Left cardiac atrium (tissue), 4 donors: ENCODE data around the gene MIX23. TPM values are rescaled to one million over a fixed set of nuclear protein-coding genes. Genes with fewer than 3 reads are reported as not detected.

Experiments used
- ATAC-seq, 2 donors: fragments of 200-7000 bp; cut with Tn5 transposase; one replicate each; pipeline ENCODE4 v1.9.1; 2020; ENCODE audit warnings: mild to moderate bottlenecking in 2 of 2, moderate library complexity in 2 of 2
- DNase-seq: peaks from one replicate; pipeline ENCODE4 v3.0.0-alpha.2; 2020
- intact Hi-C, 2 donors: fragments of 100-400 bp; cut with DNase I; formaldehyde crosslinking; loops; one replicate each; pipeline versions ENCODE4 v1.14.1 to v1.15.1; 2022 to 2023
- total RNA-seq, 2 donors: library from RNA; stranded (reverse); fragmentation: NEBNext Ultra II Directional; extraction: Animal tissue kit (Norgen Biotek cat#: 25700); gene quantifications; one replicate each; pipeline ENCODE4 v1.2.1, GENCODE V29; 2021
- donor health status: DM: no; HTN: yes; CAD: no.
- donor health status: DM: no; HTN: yes; CAD: no; lungs with severe emphysema.
- donor health status: DM: yes; HTN: yes; CAD: no.
- donor health status: Dilated cardiomyopathy.

MIX23 gene
- total RNA-seq, 2 donors from 2014 or later = 23.5 to 28.7 TPM

GRCh38 chr3:122357828-122358702, 25.0 kb downstream of the MIX23 start:
- no peak for DNase-seq
- intact Hi-C loops = no loop called here
- no peak for ATAC-seq

GRCh38 chr3:122356402-122356801, 26.6 kb downstream of the MIX23 start:
- intact Hi-C loops = no loop called here
- peak in 1 of 2 donors; percentile 51 for ATAC-seq
- DNase-seq = no peak

DNA sequence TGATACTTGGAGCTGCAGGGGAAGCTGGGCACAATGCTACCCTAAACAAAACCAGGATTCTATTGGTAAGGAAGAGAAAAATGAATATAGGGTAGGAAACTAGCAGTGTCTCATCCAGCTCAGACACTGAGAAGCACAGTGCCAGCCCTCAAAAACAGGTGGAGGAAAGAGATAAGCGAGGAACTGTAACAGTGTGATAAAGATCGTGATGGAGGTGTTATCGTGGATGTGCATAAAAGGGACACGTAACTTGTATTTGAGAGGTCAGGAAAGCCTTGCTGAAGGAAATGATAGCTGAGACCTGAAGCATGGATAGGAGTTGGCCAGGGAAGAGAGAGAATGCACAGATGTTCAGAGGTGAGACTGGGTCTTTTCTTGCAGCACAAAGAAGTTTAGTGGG, 27.4 kb downstream of the MIX23 start:
- intact Hi-C loops = no loop called here
- DNase-seq (no peak), ATAC-seq (no peak)

GRCh38 chr3:122353893-122354401, 29.1 kb downstream of the MIX23 start:
- ATAC-seq = no peak
- intact Hi-C loops = no loop called here
- no peak for DNase-seq

GRCh38 chr3:122353215-122353614, 29.8 kb downstream of the MIX23 start:
- ATAC-seq = peak; percentile 59 to 85

DNA sequence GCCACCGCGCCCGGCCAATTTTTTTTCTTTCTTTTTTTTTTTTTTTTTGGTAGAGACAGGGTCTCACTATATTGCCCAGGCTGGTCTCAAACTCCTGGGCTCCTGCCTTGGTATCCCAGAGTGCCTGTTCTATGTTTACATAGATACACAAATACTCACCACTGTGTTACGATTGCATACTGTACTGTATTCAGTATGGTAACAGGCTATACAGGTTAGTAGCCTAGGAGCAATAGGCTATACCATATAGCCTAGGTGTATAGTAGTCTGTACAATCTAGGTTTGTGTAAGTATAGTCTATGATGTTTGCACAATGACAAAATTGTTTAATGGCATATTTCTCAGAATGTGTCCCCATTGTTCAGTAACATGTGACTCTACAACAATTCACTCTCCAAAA, 31.4 kb downstream of the MIX23 start:
- intact Hi-C loops = no loop called here
- DNase-seq = no peak

More at GRCh38 chr3:122353215-122353614, 29.8 kb downstream of the MIX23 start:
- intact Hi-C loops = no loop called here
- DNase-seq = no peak

DNA sequence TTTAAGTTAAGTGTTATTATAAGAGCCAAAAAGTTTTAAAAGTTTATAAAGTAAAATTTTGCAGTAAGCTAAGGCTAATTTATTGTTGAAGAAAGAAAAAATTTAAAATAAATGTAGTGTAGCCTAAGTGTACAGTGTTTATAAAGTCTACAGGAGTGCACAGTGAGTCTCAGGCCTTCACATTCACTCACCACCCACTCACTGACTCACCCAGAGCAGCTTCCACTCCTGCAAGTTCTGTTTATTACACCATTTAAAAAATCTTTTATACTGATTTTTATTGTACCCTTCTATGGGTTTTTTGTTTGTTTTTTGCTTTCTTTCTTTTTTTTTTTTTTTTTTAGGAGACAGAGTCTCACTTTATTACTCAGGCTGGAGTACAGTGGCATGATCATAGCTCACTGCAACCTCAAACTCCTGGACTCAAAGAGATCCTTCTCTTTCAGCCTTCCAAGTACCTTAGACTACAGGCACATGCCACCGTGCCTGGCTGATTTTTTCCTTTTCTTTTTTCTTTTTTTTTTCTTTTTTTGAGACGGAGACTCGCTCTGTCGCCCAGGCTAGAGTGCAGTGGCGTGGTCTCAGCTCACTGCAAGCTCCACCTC, 32.1 kb downstream of the MIX23 start:
- intact Hi-C loops = no loop called here
- DNase-seq = no peak
- ATAC-seq = no peak

More for the DNA sequence above, 31.4 kb downstream of the MIX23 start:
- ATAC-seq = no peak

DNA sequence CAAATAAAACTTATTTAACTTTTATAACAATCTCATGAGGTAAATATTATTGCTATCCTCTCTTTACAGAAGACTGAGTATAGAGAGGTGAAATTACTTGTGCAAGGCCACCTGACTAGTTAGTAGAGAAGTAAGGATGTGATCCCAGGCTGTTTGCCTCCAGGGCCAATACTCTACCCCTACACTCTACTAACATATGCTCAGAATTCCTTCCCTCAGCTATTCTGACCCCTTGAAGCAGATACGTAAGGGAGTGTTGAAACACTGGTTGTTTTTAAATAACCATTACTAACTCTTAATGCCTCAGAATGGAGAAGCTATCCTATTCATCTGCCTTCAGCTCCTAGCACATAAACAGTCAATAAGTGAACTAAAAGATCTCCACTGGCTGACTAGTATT, 33.9 kb downstream of the MIX23 start:
- DNase-seq = no peak
- intact Hi-C loops = no loop called here
- ATAC-seq = no peak

DNA sequence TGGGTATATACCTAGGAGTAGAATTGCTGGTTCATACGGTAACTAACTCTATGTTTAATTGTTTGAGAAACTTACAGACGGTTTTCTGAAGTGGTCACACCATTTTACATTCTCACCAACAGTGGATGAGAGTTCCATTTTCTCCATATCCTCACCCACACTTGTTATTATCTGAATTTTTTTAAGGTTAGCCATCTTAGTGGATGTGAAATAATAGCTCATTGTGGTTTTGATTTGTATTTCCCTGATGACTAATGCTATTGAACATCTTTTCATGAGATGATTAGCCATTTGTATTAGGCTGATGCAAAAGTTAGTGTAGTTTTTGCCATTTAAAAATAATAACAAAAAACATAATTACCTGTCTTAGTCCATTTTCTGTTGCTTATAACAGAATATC, 39.4 kb downstream of the MIX23 start:
- DNase-seq (no peak), ATAC-seq (no peak)
- intact Hi-C loops = no loop called here

- ATAC-seq (no peak), DNase-seq (no peak)
- intact Hi-C loops = no loop called here
These were observed 40.2 kb downstream of the MIX23 start for GRCh38 chr3:122342803-122343202.

DNA sequence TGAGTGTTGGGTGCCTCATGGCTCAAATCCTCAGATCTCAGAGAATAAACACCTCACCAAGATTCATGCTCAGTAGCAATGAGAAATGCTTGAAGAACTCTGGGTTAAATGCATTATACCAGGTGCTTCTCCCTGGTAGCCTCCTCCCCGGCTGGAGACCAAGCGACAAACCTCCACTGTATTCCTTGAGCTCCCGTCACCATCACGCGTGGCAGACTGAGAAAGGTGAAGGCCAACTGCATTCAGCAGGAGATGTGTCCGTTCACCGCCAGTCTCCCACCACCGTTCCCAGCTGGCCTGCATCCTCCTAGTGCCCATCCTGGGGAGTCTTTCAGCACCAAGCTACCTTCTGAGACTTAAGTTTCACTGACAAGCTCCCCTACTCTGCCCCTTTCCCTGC, 50.5 kb downstream of the MIX23 start:
- ATAC-seq (no peak), DNase-seq (no peak)
- intact Hi-C loops = no loop called here

DNA sequence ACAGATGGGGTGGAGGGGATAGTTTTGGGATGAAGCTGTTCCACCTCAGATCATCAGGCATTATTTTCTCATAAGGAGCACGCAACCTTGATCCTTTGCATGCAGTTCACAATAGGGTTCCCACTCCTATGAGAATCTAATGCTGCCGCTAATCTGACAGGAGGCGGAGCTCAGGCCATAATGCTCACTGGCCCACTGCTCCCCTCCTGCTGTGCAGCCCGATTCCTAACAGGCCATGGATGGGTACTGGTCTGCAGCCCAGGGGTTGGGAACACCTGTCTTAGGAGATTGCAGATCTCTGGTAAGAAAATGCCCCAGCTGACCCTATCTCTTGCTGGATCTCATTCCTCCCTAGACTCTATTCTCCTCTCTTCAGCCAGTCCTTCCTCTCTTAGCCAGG, 51.1 kb downstream of the MIX23 start:
- no peak for ATAC-seq
- intact Hi-C loops = no loop called here
- DNase-seq = no peak

- intact Hi-C loops = no loop called here
- ATAC-seq (no peak), DNase-seq (no peak)
These were observed 57.3 kb downstream of the MIX23 start for GRCh38 chr3:122325769-122326168.

DNA sequence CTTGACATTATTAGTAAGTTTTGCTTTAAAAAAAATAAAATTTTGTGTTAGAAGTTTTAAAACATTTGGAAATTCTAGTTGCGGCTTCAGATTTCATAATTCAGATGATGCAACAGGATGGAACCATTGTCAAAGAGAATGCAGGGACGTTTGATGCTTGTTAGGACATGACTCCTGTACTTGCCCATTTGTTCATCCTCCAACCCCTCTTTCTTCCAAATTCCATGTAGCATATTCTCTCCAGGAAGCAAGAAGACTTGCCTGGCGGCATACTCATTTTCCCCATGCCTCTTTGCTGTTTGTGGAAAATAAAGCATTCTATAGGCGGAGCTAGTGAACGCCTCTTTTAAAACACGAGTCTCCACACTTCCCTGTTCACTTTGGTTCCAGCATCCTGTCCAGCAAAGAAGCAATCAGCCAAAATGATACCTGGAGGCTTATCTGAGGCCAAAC, 58.1 kb downstream of the MIX23 start, which contains the start of gene CSTA:
CSTA (plus strand) TSS at position 378 of the 453 bp plus-strand sequence; CDS start at position 423, 45 bp downstream.
- intact Hi-C loops = no loop called here
- ATAC-seq = no peak
- DNase-seq = no peak

DNA sequence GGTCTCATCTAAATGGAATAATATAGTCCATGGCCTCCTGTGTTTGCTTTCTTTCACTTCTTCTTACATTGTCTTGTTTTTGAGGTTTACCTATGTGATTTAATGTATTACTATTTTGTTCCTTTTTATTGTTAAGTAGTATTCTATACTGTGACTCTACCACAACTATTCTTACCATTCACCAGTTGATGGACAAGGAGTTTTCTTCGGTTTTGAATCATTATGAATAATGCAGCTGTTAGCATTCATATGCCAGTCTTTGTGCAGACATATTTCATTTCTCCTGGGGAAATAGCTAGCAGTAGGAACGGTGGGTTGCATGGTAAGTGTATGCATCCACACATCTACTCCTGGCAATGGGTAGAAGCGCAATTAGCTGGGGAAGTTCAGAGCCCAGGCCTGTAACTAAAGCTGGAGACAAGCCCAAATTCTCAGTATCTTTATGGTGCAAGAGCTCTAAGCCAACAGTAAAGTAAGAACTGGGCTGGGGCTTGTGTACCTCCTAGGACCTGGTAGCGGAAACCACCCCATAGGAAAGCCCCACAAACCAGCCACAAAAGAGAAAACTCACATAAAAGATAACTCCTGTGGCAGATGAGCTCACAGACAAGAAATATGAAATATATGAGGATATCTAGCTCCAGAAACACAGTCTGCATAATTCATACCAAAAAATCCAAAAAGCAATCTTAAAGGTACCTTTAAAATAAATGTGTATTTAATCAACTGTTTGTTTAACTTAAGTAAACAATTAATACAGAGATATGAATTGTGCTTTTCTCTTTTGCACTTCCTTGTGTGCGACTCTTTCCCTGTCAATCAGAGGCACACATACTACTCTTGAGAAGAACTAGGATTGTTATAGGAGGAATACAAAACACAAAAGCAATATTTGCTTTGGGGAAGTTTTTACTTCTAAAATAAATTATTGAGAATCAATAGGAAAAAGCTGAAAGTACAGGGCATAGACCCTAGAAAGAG, 60.6 kb downstream of the MIX23 start:
- DNase-seq = no peak
- intact Hi-C loops = no loop called here
- no peak for ATAC-seq

DNA sequence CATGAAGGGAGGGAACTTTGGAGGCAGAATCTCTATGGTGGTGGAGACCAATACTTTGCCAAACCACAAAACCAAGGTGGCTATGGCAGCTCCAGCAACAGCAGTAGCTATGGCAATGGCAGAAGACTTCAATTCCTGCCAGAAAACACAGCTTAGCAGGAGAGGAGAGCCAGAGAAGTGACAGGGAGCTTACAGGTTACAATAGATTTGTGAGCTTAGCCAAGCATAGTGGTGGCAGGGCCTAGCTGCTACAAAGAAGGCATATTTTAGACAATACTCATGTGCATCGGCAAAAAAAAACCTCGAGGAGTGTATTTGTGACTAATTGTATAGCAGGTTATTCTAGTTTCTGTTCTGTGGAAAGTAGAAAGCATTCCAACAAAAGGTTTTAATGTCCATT, 64.4 kb downstream of the MIX23 start:
- no peak for ATAC-seq

DNA sequence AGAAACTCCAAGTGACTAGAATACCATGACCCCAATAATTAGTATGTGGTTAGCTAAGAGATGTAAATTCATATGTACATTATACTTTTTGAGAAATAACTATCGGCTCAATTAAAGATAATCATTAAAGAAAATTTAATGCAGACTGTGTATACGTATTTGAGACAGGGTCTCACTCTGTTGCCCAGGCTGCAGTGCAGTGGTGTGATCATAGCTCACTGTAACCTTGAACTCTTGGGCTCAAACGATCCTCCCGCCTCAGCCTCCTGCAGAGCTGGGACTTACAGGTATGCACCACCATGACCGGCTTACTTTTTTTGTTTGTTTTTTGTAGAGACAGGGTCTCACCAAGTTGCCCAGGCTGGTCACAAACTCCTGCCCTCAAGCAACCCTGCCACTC, 66.7 kb downstream of the MIX23 start:
- intact Hi-C loops = no loop called here
- DNase-seq = no peak
- no peak for ATAC-seq

More for the DNA sequence above, 64.4 kb downstream of the MIX23 start:
- intact Hi-C loops = no loop called here
- no peak for DNase-seq

DNA sequence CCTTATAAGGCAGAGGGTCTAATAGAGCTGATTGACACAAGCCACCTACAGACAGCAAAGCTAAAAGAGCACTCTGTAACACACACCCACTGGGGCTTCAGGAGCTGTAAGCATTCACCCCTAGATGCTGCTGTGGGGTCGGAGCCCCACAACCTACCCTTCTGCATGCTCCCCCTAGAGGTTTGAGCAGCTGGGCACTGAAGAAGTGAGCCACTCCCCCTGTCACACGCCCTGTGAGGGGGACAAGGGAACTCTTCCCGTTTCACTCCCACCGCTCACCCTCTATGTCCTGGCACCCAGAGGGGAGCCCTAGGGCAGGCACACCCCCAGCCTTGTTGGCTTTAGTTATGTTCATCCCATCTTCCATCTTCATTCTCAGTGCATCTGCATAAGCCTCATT, 67.4 kb downstream of the MIX23 start:
- intact Hi-C loops = no loop called here
- no peak for ATAC-seq
- DNase-seq = no peak

DNA sequence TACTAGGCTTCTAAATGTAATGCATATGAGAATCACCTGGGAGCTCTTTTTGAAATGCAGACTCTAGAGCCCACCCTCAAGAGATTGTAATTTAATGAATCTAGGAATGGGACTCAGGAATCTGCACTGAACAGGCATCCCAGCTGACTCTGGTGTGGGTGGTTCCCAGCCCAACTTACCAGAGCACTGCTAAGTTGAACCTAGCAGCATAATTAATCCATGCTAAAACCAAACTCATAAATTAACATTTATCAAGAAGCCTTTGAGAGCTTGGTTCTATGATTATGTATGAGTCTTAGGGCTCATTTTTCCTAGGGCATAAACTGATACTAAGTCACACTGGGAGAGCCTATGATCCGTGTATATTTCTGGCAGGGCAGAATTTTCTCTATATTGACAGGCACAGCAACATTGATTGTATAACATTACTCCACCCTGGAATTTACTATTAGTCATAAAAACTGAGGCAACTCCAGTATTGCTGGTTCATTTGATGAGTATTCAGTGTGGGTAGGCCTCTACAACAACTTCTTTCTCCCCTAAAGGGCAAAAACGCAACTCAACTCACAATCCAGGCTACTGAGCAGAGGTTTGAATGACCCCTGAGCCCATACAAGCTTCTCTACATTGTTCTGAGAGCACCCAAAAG, 68.7 kb downstream of the MIX23 start:
- intact Hi-C loops = no loop called here
- ATAC-seq (no peak), DNase-seq (no peak)
